COLO829 (cell line): ENCODE data around the gene MAPK1.
A peak's percentile ranks its signal among the peaks of the same experiment; 100 is the strongest.
"Not testable (repeated sequence)": the region's sequence is repeated elsewhere in the genome, so short reads cannot be mapped to it uniquely, and the experiment has no call there.

Experiments
- DNase-seq: peaks from one replicate; pipeline ENCODE4 v3.0.0; 2012; ENCODE audit warnings: low spot score

The MAPK1 gene

DNA sequence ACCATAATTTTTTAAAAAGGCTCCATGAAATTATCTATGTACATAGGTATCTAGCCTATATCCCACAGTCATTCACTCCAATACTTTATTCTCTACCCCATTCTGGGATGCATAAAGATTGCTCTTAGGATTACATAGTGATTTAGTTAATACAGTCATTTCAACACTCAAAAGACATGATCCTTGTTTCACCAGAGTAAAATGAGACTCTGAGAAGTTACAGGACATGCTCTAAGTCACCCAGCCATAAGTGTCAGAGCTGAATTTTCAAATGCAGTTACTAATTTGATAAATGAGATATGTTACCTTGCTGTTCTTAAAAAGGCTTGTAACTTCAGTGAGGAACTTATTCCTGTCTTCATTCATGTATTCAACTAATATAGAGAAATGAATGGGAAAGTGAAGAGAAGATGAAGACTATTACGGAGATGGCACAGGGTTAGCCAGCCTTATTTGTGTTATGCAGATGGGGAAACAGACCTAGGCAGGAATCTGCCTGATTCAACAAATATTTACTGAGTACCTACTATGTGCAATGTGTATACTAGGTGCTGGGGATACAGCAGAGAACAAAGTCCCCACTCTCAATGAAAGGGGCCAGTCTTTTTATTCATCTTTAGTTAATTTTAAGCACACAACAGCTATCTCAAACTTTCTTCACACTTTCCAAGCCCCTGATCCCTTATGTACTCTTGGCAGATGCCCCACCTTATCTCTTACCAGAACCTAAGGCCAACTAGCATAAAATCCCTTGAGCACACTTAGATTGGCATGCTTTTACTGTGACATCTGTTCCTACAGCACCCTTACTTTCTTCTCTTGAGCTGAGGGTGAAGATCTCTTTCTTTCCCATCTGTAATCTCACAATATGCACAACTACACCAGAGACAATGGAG is 21.6 kb downstream of the MAPK1 start:
- DNase-seq = no peak

DNA sequence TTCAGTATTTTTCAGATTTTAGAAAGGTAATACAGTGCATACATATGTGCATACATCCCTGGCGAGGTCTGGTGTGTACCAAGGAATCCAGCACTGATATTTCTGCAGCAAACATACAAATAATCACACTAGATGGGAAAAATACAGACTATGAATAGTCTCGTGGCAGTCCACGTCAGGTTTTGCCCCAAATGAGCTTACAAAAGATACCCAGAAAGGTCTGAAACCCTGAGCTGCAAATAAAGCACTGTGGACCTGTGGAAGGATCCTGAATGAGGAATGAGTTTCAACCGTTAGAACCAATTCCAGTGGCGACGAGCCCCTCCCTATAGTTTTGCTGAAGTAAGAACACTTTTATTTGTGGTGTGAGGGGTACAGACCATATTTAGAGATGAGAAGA is 24.5 kb downstream of the MAPK1 start:
- no peak for DNase-seq

DNA sequence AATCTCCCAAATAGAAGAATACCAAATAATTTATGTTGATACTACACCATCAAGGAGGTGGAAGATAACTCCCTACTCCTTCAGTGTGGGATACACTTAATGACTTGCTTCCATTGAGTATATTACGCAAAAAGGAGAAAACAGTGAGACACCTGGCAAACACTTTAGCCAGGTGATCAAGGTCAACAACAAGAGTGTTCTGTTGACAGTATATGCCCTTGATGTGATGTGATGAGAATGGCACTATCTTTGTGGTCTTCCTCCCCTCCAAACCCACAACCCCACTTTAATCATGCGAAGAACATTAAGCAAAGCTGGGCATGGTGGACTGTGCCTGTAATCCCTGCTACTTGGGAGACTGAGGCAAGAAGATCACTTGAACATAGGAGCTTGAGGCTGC is 26.0 kb downstream of the MAPK1 start:
- DNase-seq = no peak

DNA sequence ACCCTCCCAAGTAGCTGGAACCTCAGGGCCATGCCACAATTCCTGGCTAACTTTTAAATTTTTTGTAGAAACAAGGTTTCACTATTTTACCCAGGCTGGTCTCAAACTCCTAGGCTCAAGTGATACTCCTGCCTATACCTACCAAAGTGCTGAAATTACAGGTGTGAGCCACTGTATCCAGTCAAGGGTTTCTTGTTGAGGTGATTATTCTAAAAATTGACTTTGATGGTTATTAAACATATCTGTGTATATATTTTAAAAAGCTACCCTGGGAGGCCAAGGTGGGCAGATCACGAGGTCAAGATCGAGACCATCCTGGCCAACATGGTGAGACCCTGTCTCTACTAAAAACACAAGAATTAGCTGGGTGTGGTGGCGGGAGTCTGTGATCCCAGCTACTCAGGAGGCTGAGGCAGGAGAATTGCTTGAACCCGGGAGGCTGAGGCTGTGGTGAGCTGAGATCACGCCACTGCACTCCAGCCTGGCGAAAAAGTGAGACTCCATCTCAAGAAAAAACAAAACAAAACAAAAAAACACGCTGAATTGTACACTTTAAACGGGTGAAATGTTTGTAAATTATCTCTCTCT is 27.1 kb downstream of the MAPK1 start:
- DNase-seq = no peak

DNA sequence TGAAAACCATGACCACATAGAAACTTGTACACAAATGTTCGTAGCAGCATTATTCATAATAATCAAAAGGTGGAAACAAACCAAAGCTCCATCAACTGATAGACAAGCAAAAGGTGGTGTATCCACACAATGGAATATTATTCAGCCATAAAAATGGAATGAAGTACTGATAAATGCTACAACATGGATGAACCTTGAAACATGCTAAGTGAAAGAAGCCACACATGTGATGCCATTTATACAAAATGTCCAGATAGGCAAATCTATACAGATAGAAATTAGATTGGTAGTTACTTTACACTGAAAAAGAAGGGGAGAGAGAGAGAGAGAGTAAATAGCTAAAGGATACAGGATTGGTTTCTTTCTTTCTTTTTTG is 27.7 kb downstream of the MAPK1 start:
- DNase-seq = no peak

DNA sequence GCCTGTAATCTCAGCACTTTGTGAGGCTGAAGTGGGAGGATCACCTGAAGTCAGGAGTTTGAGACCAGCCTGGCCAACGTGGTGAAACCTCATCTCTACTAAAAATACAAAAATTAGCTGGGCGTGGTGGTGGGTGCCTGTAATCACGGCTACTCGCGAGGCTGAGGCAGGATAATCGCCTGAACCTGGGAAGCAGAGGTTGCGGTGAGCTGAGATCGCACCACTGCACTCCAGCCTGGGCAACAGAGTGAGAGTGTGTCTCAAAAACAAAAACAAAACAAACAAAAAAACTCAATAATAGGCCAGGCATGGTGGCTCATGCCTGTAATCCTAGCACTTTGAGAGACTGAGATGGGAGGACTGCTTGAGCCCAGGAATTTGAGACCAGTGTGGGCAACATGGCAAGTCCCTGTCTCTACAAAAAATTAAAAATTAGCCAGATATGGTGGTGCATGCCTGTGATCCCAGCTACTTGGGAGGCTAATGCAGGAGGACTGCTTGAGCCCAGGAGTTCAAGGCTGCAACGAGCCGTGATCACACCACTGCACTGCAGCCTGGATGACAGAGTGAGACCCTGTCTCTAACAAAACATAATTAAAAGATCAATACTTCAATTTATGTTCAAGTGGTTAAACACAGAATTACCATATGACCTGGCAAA is 28.2 kb downstream of the MAPK1 start:
- not testable (repeated sequence) for DNase-seq

DNA sequence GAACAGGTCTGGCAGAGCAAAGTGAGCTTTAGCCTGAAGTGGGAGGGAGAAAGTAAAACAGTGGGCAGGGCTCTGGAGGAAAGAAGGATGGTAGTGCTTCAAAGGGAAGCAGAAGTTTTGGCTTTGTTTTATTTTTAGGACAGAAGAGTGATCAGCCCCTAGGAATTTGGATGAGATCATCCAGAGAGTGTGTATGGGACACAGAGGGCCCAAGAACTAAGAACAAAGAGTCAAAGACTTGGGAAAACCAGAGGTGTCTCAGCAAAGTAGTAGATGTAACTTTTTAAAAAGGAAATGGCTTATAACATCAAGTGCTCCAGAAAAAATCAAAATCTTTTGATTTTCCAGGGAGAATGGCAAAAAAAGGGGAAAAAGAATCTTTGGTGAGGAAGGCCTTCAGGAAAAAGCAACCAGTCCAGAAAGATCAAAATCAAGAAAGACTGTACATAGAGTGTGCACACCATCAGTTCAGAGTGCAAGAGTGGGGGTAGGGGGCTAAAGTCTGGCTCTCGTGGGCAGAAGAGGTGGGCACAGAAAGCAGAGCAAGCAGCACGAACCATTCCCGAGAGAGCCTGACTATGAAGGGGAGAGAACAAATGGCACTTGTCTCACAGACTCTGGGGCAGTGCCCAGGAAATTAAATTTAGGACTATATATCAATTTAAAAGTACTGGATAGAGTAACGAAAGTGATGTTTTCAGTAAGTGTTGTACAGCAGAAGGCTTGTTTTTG is 30.0 kb downstream of the MAPK1 start:
- peak; percentile 82 for DNase-seq

DNA sequence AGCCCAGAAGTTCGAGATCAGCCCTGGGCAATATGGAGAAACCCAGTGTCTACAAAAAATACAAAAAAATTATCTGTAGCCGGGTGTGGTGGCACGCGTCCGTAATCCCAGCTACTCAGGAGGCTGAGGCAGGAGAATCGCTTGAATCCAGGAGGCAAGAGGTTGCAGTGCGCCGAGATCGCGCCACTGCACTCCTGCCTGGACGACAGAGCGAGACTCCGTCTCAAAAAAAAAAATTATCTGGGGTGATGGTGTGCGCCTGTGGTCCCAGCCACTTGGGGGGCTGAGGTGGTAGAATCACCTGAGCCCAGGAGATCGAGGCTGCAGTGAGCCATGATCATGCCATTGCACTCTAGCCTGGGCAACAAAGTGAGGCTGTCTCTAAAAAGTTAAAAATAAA is 31.0 kb downstream of the MAPK1 start:
- not testable (repeated sequence) for DNase-seq

DNA sequence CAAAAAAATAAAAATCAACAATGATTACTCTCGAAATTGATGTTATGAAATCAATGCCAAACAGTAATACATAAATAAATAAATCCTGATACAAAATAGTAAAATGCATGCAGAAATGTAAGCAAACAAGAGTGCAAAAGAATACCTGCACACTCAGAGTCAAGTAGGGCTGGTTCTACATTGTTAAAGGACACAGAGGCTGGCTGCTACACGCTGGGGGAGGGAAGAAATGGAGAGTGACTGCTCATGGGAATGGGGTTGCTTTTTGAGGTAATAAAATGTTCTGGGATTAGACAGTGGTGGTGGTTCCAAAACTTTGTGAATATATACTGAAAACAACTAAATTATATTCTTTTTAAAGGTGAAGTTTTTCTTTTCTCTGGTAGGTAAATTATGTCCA is 32.1 kb downstream of the MAPK1 start:
- no peak for DNase-seq

DNA sequence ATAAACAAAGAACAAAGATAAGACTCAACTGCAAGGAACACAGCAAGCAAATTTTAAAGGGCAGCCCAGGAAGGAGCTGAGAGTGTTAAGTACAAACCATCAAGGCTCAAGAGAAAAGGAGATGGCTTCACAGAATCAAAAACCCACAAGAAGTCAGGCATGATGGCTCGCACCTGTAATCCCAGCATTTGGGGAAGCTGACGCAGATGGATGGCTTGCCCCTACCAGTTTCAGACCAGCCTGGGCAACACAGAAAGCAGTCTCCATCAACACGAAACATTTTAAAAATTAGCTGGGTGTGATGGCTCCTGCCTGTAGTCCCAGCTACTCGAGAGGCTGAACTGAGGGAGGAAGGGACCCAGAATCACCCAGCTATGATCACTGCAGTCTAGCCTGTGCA is 32.6 kb downstream of the MAPK1 start:
- DNase-seq = no peak

DNA sequence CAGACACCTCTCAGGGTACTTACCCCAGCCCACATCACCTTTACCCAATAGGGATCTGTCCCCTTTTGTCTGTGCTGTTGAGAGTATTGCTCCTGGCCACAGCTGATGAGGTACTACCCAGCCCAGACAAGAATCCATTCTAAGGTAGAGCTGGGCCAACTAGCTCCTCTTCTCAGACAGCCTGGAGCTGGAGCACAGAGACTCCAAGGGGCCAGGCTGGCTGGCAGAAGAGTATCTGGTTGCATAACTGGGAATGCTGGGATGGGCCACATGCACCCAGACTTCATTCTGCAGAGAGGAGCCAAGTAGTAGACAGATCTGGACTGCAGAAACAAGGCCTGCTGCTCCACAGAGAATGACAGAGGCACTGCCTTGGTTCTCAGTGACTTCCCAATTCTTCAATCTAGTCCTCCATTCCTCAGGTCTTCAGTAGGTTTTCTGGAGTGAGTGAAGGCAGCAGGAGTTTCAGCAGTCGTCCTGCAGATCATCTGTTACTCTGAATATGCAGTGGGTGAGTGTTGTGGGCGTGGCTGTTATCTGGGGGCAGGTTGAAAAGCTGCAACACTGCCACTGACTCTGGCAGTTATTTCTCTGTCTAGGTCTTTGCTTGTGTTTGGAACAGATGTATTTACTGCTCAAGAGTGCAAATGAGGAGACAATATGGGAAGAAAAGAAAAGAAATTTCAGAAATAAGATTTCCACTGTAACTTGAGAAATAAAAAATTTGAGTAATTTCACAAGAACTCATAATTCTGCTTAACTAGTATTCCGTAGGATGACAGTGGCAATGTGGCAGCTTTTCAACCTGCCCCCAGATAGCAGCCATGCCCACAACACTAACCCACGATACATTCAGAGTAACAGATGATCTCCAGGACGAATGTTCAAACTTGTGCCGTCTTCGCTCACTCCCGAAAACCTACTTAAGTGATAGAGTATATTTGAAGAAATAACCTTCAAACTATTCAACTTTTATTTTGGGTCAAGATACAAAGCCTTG is 34.9 kb downstream of the MAPK1 start:
- DNase-seq = no peak

DNA sequence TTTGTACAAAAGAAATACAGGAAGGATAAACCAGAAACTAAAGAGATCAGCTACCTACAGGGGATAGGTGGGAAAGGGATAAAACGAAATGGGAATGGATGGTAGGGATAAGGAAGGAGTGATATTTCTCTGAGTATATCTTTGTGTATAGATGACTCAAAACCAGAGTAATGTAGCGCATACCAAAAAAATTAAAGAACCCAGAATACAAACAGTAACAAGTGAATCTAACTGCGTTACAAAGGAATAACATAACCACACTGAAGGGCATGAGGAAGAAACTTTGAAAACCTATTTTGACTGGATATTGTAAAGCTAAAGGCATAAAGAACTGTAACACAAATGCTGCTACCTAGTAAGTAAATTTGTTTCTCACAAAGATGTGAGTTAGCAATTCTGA is 37.9 kb downstream of the MAPK1 start:
- DNase-seq = no peak

DNA sequence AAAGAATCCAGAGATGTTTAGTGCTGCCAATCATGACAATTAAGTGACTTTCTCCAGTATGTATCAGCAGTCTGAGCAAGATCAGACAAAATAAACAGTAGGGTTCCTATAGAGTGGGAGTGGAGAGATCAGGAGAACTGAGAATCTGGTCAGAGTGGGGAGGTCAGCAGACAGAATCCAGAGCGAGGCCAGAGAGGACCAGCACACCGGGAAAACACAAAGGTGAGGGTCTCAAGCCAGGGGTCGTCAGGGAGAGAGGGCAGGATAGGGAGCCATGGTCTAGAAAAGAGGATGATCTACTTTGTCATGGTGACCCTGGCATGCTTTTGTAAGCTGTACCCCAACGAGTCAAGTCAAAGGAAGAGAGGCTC is 39.2 kb downstream of the MAPK1 start:
- DNase-seq = no peak

DNA sequence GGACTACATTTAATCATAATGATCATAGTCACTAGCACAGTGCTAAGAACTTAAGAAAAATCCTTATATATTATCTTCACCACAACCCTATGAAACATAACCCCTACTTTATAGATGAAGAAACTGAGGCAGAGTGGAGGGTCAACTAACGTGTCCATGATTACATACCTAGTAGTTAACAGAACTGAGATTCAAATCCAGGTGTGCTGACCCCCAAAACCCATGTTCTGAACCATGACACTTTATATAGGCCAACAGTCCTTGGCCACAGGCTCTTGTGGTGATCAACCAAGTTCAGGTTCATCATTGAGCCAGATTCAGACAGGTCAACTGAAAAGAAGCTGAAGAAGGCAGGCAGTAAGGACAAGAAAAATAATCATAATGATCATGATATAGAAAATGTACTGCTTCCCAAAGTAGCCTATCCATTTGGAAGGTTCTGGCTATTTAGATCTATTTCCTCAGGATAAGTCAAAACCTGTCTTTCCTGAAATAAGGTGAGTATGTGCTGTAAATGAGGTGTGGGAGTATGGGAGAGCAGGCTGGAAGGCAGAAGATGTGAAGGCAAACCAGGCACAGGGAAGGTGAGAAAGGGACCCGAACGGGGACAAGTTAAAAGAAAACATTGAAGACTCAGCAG is 39.7 kb downstream of the MAPK1 start:
- no peak for DNase-seq

DNA sequence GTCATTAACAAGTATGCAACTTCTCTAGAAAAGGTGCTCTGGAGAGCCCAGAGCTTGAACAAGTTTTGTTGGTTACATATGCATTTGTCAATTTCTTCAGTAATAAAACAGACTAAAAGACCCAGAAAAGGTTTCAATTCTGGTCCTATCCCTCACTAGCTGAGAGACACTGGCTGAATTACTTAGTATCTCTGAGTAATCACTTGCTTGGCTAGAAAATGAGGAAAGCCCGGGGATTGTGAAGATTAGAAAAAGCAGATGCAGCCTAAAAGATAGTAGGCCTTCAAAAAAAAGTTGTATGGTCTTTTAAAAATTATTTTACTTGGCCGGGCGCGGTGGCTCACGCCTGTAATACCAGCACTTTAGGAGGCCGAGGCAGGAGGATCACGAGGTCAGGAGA is 41.2 kb downstream of the MAPK1 start:
- no peak for DNase-seq

DNA sequence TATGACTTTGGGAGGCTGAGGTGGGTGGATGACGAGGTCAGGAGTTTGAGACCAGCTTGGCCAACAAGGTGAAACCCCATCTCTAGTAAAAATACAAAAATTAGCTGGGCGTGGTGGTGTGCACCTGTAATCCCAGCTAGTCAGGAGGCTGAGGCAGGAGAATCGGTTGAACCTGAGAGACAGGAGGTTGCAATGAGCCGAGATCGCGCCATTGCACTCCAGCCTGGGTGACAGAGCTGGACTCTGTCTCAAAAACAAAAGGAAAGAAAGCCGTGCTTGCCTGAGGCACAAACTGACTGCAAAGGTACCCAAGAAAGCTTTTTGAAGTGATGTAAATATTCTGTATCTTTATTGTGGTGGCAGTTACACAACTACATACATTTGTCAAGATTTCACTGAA is 42.5 kb downstream of the MAPK1 start:
- DNase-seq = not testable (repeated sequence)

DNA sequence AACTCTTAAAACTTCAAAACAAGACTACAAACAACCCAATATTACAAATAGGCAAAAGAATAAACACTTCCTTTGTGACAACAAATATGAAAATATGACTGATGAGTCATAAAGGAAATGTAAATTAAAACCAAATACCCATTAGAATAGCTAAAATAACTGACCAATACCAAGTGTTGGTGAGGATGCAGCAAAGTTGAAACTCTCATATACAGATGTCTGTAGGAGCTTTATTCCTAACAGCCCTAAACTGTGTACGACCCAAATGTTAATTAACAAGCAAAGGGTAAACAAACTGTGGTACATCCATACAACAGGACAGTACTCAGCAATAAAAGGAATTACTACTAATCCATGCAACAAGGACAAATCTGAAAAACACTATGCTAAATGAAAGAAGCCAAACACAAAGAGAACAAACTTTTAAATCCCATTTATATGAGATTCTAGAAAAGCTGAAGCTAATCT is 43.0 kb downstream of the MAPK1 start:
- DNase-seq = no peak

DNA sequence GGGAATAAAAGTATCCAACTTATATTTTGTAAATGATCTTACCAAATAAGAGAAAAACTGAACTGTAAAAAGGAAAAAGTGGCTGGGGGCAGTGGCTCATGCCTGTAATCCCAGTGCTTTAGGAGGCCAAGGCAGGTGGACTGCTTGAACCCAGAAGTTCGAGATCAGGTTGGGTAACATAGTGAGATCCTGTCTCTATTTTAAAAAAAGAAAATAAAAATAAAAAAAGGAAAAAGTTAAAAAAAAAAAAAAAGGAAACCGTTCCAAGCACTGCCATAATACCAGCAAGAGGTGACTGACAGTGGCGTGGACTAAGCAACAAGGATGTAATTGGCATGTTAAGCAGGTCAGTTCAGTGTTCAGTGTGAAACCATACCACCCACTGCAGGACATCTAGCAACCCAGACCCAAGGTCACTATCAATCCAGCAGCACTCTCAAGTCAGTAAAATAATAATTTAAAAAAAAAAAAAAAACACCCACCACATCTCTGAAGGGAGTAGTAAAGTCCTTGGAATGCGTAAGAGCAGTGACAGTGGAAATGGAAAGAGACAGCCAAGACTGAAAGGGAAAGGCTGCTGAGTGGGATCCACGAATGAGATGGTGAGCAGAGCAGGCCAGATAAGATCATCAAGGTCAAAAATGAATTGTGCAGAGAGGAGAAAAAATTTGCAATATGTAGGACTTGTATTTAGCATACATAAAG is 43.6 kb downstream of the MAPK1 start:
- no peak for DNase-seq

DNA sequence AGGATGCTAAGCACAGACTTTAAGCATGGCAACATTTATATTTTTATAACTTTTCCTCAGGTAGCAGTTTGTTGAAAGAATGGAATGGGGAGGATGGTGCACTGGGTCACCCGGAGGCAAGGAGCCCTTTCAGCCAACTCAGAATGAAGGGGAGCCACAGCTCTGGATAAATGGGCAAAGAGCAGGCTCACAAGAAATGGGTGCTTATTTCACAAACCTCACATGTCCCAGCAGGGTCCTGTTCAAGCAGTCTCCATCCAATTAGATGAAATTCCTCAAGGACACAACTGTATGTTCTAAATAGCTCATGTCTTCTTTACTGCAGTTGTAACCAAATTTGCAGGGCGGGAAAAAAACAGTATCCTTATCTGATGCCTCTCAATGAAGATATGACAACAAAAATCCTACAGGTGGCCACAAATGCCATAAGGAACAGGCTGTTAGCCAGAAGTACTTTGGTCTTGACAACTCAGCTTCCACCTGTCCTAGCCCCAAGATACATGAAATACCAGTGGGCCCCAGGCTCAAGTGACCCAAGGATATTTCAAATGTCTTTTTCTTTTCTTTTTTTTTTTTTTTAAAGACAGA is 48.2 kb downstream of the MAPK1 start:
- no peak for DNase-seq
